CD4-positive, alpha-beta T cell treated with Interferon alpha-2 for 1 hour (primary cell): ENCODE measurements around the gene TACC2.

ENCODE experiments used
- DNase-seq, 2 donors: peaks; one replicate each; pipeline ENCODE4 v3.0.0-alpha.2; 2020 to 2022

TACC2 gene

GRCh38 chr10:122029499-122030199 lies 40.7 kb downstream of the TACC2 start:
- DNase-seq: no peak

- DNase-seq: no peak
These were observed 41.2 kb downstream of the TACC2 start for GRCh38 chr10:122030200-122030552.

DNA sequence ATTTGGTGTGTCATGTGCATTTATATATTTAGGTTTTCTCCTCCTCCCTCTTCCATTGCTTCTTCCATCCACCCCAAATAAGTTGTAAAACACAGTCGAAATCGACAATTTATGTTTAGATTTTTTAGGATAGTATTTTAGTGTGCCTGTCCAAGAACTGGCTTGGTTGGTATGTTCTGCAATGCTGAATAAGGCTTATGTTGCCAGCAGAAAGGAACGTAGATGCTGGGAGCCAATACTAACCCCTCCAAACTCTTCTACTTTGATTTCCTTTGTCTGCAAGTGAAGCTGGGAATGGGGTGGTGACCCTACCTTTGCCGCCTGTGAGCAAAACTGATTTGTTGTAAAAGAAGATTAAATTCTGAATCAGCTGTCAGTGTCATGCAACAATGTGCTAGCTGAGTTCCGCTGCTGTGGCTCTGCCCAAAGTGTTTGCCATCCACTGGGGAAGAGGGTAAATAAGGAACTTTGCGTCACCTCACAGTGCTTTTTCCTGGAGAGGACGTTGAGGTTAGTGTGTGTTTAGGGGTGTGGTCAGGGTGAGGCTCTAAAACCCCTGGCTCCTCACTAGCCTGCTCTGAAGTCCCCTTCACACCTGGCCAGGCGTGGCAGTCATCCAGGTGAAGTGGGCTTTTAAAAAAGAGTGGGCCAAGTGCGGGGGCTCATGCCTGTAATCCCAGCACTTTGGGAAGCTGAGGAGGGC lies 44.4 kb downstream of the TACC2 start:
- DNase-seq: no peak

DNA sequence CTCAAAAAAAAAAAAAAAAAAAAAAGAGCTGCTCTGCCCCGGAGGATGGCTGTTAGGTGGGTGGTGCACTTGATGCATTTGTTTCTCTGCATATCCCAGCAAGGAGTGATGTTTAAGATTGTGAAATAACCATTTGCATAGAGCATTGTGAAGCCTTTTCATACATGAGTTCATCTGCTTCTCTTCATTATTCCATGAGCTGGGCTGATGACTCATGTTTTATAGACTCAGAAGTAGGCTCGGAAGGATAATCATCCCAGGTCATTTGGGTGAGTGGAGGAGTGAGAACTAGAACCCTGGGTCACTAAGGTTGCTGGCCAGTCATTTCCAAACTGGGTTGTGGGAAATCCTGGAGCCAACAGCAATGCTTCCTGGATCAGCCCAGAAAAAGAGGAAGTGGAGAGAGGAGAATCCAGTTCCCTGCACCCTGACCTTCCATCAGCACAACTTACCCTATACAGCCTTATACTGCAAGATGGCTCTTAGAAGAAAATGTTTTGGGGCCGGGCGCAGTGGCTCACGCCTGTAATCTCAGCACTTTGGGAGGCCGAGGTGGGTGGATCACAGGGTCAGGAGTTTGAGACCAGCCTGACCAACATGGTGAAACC lies 45.3 kb downstream of the TACC2 start:
- DNase-seq: no peak

- DNase-seq: no peak
These were observed 51.8 kb downstream of the TACC2 start for GRCh38 chr10:122040786-122041185.

GRCh38 chr10:122042836-122043235 lies 53.9 kb downstream of the TACC2 start:
- no peak for DNase-seq

GRCh38 chr10:122044045-122044661 lies 55.2 kb downstream of the TACC2 start:
- DNase-seq: no peak

DNA sequence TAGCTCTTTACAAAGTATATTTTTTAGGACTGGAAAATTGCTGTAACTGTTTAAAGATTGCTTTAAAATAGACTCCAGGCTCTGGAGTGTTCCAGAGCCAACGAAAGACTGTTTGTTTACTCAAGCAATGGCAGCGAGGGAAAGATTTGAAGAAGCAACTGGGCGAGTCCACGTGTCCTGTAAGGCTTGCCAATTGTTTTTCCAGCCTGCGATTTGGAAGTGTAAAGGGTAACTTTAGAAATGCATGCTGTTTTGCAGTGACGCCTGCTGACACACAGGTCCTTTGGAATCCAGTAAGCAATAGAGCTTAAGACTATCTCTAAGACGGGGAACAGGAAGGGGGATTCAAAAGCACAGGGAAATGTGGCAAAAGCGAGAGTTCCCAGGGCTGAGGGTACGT lies 55.8 kb downstream of the TACC2 start:
- DNase-seq: no peak

DNA sequence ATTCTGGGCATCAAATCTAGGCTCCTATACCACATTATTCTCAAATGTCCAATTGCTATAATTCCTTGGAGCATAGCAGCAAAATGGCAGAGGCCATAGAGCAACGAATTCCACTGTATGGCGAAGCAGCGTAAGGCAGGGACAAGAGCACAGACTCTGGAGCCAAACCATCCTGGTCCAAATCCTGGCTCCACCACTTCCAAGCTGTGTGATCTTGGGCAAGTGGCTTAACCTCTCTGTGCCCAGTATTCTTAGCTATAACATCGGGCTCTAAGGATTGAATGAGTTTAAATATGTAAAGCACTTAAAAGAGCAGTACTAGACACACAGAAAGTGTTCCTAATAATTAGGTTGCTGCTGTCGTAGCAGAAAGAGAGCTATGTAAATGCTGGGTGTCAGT lies 56.2 kb downstream of the TACC2 start:
- DNase-seq: no peak

DNA sequence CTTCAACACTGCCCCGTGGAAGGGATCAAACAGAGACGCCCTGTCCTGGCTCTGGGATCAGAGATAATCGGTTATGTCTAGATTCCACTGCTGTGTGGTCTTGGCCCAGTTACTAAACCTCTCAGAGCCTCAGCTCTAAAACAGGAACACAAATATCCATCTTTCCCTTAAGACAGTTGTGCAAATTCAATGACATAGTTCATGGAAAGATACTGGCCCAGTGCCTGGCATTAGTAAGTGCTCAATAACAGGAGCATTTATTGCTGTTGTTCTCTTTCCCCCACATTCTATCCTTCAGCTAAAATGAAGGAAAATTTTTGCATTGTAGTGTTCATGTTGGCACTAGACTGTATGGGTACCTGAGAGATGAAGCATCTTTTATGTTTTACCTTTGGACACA lies 58.6 kb downstream of the TACC2 start:
- DNase-seq: no peak

- DNase-seq: no peak
These were observed 60.1 kb downstream of the TACC2 start for GRCh38 chr10:122049076-122049475.

DNA sequence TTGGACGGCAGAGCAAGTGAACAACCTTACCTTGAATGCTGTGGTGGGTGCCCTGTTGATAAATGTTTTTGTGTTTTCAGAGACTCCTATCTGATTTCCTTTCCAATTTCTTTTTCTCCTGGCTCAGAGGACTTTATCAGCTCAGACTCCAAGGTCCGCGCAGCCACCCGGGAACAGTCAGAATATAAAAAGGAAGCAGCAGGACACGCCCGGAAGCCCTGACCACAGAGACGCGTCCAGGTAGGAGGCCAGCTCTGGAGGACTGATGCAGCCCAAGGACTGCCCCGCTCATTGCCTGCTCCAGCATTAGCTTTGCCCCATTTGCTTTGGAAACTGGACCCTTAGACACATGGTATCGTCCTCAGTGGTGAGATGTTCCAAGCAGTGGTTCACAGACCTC lies 61.3 kb downstream of the TACC2 start:
- DNase-seq: no peak

GRCh38 chr10:122050811-122051210 lies 61.8 kb downstream of the TACC2 start:
- no peak for DNase-seq

GRCh38 chr10:122051609-122052385 lies 62.8 kb downstream of the TACC2 start:
- DNase-seq: no peak

GRCh38 chr10:122052701-122053100 lies 63.7 kb downstream of the TACC2 start:
- DNase-seq: no peak

GRCh38 chr10:122053314-122053713 lies 64.4 kb downstream of the TACC2 start:
- DNase-seq: no peak

DNA sequence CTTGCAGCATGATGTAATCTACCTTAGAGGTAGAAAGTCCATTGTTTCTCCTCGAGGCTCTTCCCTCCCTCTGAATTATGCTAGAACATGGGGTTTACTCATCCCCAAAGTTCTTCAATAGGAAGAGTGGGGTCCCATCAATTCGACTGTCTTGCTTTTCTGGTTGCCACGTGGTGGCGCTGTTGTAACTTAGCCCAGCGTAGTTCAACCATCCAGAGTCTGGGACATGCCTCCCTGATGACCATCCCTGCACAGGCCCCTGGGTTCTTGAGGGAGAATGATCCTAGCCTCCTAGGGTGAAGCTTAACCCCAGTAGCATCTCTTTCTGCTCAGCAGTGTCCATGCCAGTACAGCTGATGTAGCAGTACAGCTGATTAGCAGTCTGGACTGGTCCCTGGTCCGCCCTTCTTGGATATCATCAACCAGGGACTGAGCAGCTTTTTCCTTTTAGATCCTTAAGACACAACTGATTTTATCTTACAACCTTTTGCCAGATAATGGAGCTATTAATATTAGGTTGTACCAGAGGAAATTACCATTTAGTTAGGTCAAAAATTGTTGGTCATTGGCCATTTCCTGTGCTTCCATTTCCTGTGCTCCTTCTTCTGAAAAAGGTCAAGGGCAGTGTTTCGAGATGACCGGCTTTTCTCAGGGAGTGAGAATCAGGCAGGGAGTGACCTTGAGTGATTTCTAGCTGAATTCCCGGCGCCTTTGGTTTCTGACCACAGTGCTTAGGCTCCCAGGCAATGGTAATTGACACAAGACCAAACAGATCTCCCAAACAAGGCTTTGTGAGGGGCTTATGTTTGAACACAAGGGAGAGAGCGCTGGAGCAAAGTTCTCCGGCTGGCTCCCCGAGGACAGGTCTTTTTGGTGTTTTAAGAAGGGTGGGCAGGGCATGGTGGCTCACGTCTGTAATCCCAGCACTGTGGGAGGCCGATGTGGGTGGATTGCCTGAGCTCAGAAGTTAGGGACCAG lies 65.4 kb downstream of the TACC2 start:
- no peak for DNase-seq

- DNase-seq: no peak
These were observed 66.3 kb downstream of the TACC2 start for GRCh38 chr10:122055252-122055651.

DNA sequence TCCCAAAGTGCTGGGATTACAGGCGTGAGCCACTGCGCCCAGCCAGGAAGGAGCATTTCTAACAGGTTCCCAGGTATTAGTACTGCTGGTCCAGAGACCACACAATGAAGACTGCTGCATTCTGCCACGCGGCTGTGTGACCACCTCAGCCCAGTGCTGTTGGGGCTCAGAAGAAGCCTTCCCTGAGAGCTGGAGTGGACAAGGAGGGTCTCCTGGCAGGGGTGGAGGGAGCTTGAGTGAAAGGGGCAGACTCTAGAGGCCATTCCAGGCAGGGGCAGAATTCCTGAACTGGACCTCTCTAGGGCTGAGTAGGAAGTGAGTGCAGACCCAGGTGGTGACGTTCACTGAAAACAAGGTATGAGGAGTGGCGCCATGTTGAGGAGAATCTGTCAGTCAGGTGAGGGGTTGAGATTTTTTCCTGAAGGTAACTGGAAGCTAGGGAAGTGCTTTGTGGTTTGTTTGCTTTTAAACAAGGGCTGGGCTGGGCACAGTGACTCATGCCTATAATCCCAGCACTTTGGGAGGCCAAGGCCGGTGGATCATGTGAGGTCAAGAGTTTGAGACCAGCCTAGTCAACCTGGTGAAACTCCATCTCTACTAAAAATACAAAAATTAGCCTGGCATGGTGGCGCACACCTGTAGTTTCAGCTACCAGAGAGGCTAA lies 67.6 kb downstream of the TACC2 start:
- DNase-seq: no peak

- DNase-seq: no peak
These were observed 69.0 kb downstream of the TACC2 start for GRCh38 chr10:122057841-122058413.

DNA sequence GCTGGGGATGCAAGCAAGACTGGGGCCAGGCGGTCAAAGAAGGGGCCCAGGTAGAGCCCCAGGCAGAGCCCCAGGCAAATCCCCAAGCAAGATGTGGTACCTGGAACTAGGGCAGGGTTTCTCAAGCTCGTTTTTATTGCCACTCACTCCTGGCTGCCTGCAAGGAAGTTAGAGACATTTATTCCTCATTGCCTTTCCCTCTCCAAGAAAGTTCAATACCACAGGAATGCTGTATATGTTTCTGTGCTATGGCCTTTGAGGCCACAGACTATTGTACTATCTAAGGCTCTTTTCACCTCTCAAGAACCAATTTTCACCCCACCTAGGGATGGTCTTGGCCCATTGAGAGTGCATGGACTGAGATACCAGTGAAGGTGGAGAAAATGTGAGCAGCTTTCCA lies 71.3 kb downstream of the TACC2 start:
- DNase-seq: no peak
